BLaER1 (cell line): ENCODE data around the gene KBTBD12.

Source experiments
- H3K27ac ChIP-seq: shearing (Covaris generic); formaldehyde crosslinking; 2 replicates; pipeline ENCODE4 v1.8.1; 2022
- H3K27me3 ChIP-seq: shearing (Covaris generic); formaldehyde crosslinking; 2 replicates; pipeline ENCODE4 v1.8.1; 2022
- H3K36me3 ChIP-seq: shearing (Covaris generic); formaldehyde crosslinking; 2 replicates; pipeline ENCODE4 v1.8.1; 2022
- H3K4me1 ChIP-seq: shearing (Covaris generic); formaldehyde crosslinking; 2 replicates; pipeline ENCODE4 v1.8.1; 2022
- H3K4me2 ChIP-seq: shearing (Covaris generic); formaldehyde crosslinking; 2 replicates; pipeline ENCODE4 v1.8.1; 2022
- H3K4me3 ChIP-seq: shearing (Covaris generic); formaldehyde crosslinking; 2 replicates; pipeline ENCODE4 v1.8.1; 2022
- H3K9ac ChIP-seq: shearing (Covaris generic); formaldehyde crosslinking; 2 replicates; pipeline ENCODE4 v1.8.1; 2022
- H3K9me3 ChIP-seq: shearing (Covaris generic); formaldehyde crosslinking; 2 replicates; pipeline ENCODE4 v1.8.1; 2022
- H4K20me1 ChIP-seq: shearing (Covaris generic); formaldehyde crosslinking; 2 replicates; pipeline ENCODE4 v1.8.1; 2022
- Cebpa-rat ChIP-seq: shearing (Covaris generic); IDR thresholded peaks from 2 replicates; pipeline ENCODE4 v1.8.1; 2022

KBTBD12 gene

GRCh38 chr3:127979473-127979872, 64.4 kb downstream of the KBTBD12 start:
- H3K27me3 ChIP-seq, result no peaks in the 10 kb centered on the region
- H3K9me3 ChIP-seq, result 0 out of 2 replicates have a peak, but pooled peaks cover 8% of the 10 kb centered on the region
- no peak overlapping the region for H3K4me3 ChIP-seq
- no peak overlapping the region for H3K4me2 ChIP-seq
- H3K36me3 ChIP-seq, result no peaks in the 10 kb centered on the region
- no peaks in the 10 kb centered on the region for H3K4me1 ChIP-seq
- H3K9ac ChIP-seq, result no peak overlapping the region
- no peak overlapping the region for H3K27ac ChIP-seq
- H4K20me1 ChIP-seq, result no peaks in the 10 kb centered on the region
- TF ChIP-seq Cebpa-rat, result no peak

DNA sequence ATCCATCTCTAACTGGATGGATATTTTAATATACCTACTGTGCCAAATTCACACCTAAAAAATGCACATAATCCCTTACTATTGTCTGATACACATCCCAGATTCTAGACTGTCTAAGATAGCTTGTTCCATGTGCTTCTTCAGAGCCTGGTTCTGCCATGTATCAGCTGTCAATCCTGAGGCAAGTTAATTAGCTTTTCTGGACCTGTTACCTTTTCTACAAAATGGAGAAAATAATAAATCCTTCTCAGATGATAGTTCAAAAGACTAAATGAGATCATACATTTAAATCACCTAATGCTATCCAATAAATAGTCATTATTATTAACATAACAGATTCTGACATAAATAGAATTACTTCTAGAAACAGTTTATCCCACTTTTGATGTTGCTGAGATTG, 66.1 kb downstream of the KBTBD12 start:
- H4K20me1 ChIP-seq, result no peaks in the 10 kb centered on the region
- H3K27me3 ChIP-seq, result no peaks in the 10 kb centered on the region
- no peaks in the 10 kb centered on the region for H3K36me3 ChIP-seq
- H3K4me2 ChIP-seq, result no peak overlapping the region
- H3K27ac ChIP-seq, result no peak overlapping the region
- H3K9ac ChIP-seq, result no peak overlapping the region
- no peak for TF ChIP-seq Cebpa-rat
- no peak overlapping the region for H3K4me3 ChIP-seq
- 0 out of 2 replicates have a peak, but pooled peaks cover 8% of the 10 kb centered on the region for H3K9me3 ChIP-seq
- no peaks in the 10 kb centered on the region for H3K4me1 ChIP-seq

GRCh38 chr3:127982155-127982554, 67.1 kb downstream of the KBTBD12 start:
- Histone ChIP-seq H3K4me1 (no peaks in the 10 kb centered on the region), H3K4me2 (no peak overlapping the region), H3K9ac (no peak overlapping the region), H3K27ac (no peak overlapping the region), H3K36me3 (no peaks in the 10 kb centered on the region), H3K4me3 (no peak overlapping the region), H4K20me1 (no peaks in the 10 kb centered on the region), H3K9me3 (0 out of 2 replicates have a peak, but pooled peaks cover 8% of the 10 kb centered on the region), H3K27me3 (no peaks in the 10 kb centered on the region)
- TF ChIP-seq Cebpa-rat, result no peak

- no peaks in the 10 kb centered on the region for H3K9me3 ChIP-seq
- H3K4me2 ChIP-seq, result no peak overlapping the region
- TF ChIP-seq Cebpa-rat, result no peak
- H3K27ac ChIP-seq, result no peak overlapping the region
- no peak overlapping the region for H3K4me3 ChIP-seq
- no peaks in the 10 kb centered on the region for H3K36me3 ChIP-seq
- H4K20me1 ChIP-seq, result no peaks in the 10 kb centered on the region
- H3K27me3 ChIP-seq, result no peaks in the 10 kb centered on the region
- no peak overlapping the region for H3K9ac ChIP-seq
- H3K4me1 ChIP-seq, result no peaks in the 10 kb centered on the region
Measured at GRCh38 chr3:127984241-127984975, 69.4 kb downstream of the KBTBD12 start.

GRCh38 chr3:127985216-127985615, 70.2 kb downstream of the KBTBD12 start:
- Histone ChIP-seq H3K4me2 (no peak overlapping the region), H3K9me3 (no peaks in the 10 kb centered on the region), H3K4me1 (no peaks in the 10 kb centered on the region), H3K36me3 (no peaks in the 10 kb centered on the region), H3K9ac (no peak overlapping the region), H4K20me1 (no peaks in the 10 kb centered on the region), H3K4me3 (no peak overlapping the region), H3K27me3 (no peaks in the 10 kb centered on the region), H3K27ac (no peak overlapping the region)
- TF ChIP-seq Cebpa-rat, result no peak

DNA sequence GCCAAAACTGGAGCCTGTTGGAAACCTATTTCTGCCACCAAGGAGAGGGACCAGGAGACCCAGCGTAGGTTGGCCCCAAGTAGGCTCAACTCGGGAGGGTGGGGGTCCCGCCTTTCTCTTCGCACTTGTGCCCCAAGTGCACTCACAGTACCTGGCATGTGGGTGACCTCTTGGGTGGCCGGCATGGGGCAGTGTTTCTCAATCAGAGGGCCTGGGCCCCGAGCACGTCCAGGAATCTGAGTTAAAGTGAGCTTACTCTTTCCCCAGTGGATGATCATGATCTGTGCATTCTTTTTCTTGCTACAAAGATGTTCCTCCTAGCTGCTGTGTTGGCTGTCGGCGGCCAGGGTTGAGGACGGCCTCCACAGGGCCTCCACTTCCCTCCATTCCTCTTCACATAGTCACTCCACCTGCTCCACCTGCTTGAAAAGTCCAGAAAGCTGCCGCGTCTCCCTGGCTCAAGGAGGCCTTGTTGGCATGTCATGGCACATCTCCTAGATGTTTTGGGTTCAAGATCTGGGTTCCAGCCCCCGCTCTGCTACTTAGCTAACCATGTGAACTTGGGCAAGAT, 70.7 kb downstream of the KBTBD12 start:
- Histone ChIP-seq H4K20me1 (no peaks in the 10 kb centered on the region), H3K9me3 (no peaks in the 10 kb centered on the region), H3K4me1 (no peaks in the 10 kb centered on the region), H3K4me2 (no peak overlapping the region), H3K27me3 (no peaks in the 10 kb centered on the region), H3K4me3 (no peak overlapping the region), H3K36me3 (no peaks in the 10 kb centered on the region), H3K9ac (no peak overlapping the region), H3K27ac (no peak overlapping the region)
- no peak for TF ChIP-seq Cebpa-rat

DNA sequence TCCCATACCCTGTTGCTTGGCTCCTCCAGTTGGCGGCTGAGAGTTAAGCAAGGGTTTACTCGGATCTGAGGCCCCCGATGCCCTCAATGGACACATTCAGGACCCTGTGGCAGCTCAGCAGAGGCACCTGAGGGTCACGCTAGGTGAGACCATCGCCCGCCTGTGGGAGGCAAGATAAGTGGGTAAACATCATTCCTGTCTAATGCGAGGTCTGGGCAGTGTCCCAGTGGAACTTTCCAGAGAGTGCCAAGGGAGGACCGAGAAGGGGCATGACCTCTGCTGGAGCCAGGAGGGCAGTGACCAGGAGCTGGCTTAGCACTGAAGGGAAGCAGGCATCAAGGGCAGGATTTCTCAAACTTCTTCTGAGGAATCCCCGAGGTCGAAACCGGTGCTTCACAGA, 71.8 kb downstream of the KBTBD12 start:
- Histone ChIP-seq H3K4me3 (no peak overlapping the region), H3K4me2 (no peak overlapping the region), H3K27ac (no peak overlapping the region), H3K9ac (no peak overlapping the region), H4K20me1 (no peaks in the 10 kb centered on the region), H3K9me3 (no peaks in the 10 kb centered on the region), H3K4me1 (no peaks in the 10 kb centered on the region), H3K27me3 (no peaks in the 10 kb centered on the region), H3K36me3 (no peaks in the 10 kb centered on the region)
- no peak for TF ChIP-seq Cebpa-rat

GRCh38 chr3:127987309-127987995, 72.4 kb downstream of the KBTBD12 start:
- H4K20me1 ChIP-seq, result no peaks in the 10 kb centered on the region
- H3K36me3 ChIP-seq, result no peaks in the 10 kb centered on the region
- H3K4me3 ChIP-seq, result no peak overlapping the region
- no peak overlapping the region for H3K27ac ChIP-seq
- H3K27me3 ChIP-seq, result no peaks in the 10 kb centered on the region
- no peaks in the 10 kb centered on the region for H3K9me3 ChIP-seq
- no peaks in the 10 kb centered on the region for H3K4me1 ChIP-seq
- no peak overlapping the region for H3K4me2 ChIP-seq
- no peak overlapping the region for H3K9ac ChIP-seq
- TF ChIP-seq Cebpa-rat, result no peak

- no peak overlapping the region for H3K27ac ChIP-seq
- H3K9me3 ChIP-seq, result no peaks in the 10 kb centered on the region
- H3K4me2 ChIP-seq, result no peak overlapping the region
- H3K36me3 ChIP-seq, result no peaks in the 10 kb centered on the region
- H3K4me3 ChIP-seq, result no peak overlapping the region
- no peak for TF ChIP-seq Cebpa-rat
- H3K27me3 ChIP-seq, result no peaks in the 10 kb centered on the region
- no peak overlapping the region for H3K9ac ChIP-seq
- H3K4me1 ChIP-seq, result no peaks in the 10 kb centered on the region
- H4K20me1 ChIP-seq, result no peaks in the 10 kb centered on the region
Measured at GRCh38 chr3:127988770-127989557, 73.9 kb downstream of the KBTBD12 start.
